B cell (primary cell): Measurements from ENCODE around the gene ADAMTS18. TPM values are rescaled to one million over a fixed set of nuclear protein-coding genes. Genes with fewer than 3 reads are reported as not detected.

Experiments used
- ATAC-seq: fragments of 200-7000 bp; cut with Tn5 transposase; one replicate; pipeline ENCODE4 v1.10.0; 2021; ENCODE audit warnings: low read depth, mild to moderate bottlenecking, moderate number of reproducible peaks, moderate library complexity
- CTCF ChIA-PET: fragments of 350-600 bp; sonication (Branson Sonifier 250); formaldehyde crosslinking; loops from one replicate; lab custom pipeline; 2021; ENCODE audit warnings: antibody characterized with exemption, inconsistent platforms; lab: Charles Lee
- POLR2A ChIA-PET: fragments of 350-600 bp; sonication (Branson Sonifier 250); formaldehyde crosslinking; loops from one replicate; lab custom pipeline; 2021; ENCODE audit warnings: antibody characterized with exemption; lab: Charles Lee
- DNase-seq: peaks from one replicate; pipeline ENCODE4 v3.0.0; 2013
- H2AFZ ChIP-seq: 2 replicates; pipeline ENCODE4 v1.6.1; 2012; ENCODE audit warnings: mild to moderate bottlenecking, low read depth, low read length; ENCODE audit not compliant: insufficient read depth, poor library complexity, severe bottlenecking
- H3K27ac ChIP-seq, 2 donors: 1 replicate in 1 of 2; 2 replicates in 1 of 2; pipeline ENCODE4 v1.5.1; 2012 to 2013; ENCODE audit warnings: low read length in 2 of 2, mild to moderate bottlenecking in 2 of 2, moderate library complexity in 1 of 2
- H3K27me3 ChIP-seq, 4 experiments: fragments of 200-600 bp in 1 of 4; sonication (generic) in 1 of 4; replicated peaks in 1 of 4; 1 replicate in 2 of 4; 2 replicates in 2 of 4; pipeline versions ENCODE4 v1.6.1 to v1.7.0; 2013 to 2016; ENCODE audit warnings: low read length in 3 of 4, mild to moderate bottlenecking in 2 of 4, mixed read lengths in 1 of 4, moderate library complexity in 1 of 4; ENCODE audit not compliant: insufficient read depth in 4 of 4, control insufficient read depth in 3 of 4; ENCODE audit errors: control extremely low read depth in 1 of 4
- H3K36me3 ChIP-seq, 2 experiments: replicated peaks in 1 of 2; 1 replicate in 1 of 2; 2 replicates in 1 of 2; pipeline versions ENCODE4 v1.6.1 to v1.7.1; 2013; ENCODE audit warnings: low read length in 1 of 2; ENCODE audit not compliant: insufficient read depth in 2 of 2, control insufficient read depth in 1 of 2; ENCODE audit errors: control extremely low read depth in 1 of 2, extremely low read depth in 1 of 2
- H3K4me1 ChIP-seq, 2 donors: fragments of 200-600 bp in 1 of 2; sonication (generic) in 1 of 2; 1 replicate in 1 of 2; 2 replicates in 1 of 2; pipeline versions ENCODE4 v1.5.1 to v1.6.1; 2013 to 2017; ENCODE audit warnings: low read length in 2 of 2; ENCODE audit not compliant: control insufficient read depth in 2 of 2, insufficient read depth in 2 of 2
- H3K4me2 ChIP-seq: replicated peaks from 2 replicates; pipeline ENCODE3; 2012; ENCODE audit warnings: mild to moderate bottlenecking, low read depth, low read length; ENCODE audit not compliant: poor library complexity, severe bottlenecking
- H3K4me3 ChIP-seq, 5 experiments: fragments of 200-600 bp in 1 of 5; sonication (generic) in 1 of 5; 1 replicate in 3 of 5; 2 replicates in 2 of 5; pipeline versions ENCODE4 v1.5.1 to v1.7.0; 2011 to 2016; ENCODE audit warnings: low read length in 4 of 5, mild to moderate bottlenecking in 4 of 5, low read depth in 2 of 5, control low read depth in 1 of 5, moderate library complexity in 1 of 5; ENCODE audit not compliant: insufficient read depth in 1 of 5; ENCODE audit errors: control extremely low read depth in 1 of 5, extremely low read depth in 1 of 5
- H3K79me2 ChIP-seq: fragments of 200-600 bp; sonication (generic); one replicate; pipeline ENCODE4 v1.6.0; 2016; ENCODE audit warnings: low read length; ENCODE audit not compliant: control insufficient read depth, insufficient read depth
- H3K9ac ChIP-seq: fragments of 200-600 bp; sonication (generic); 2 replicates; pipeline ENCODE4 v1.6.1; 2017; ENCODE audit warnings: mild to moderate bottlenecking, low read length, moderate library complexity
- H3K9me3 ChIP-seq, 3 donors: one replicate each; pipeline versions ENCODE4 v1.6.1 to v1.7.1; 2013; ENCODE audit warnings: low read length in 2 of 3; ENCODE audit not compliant: control insufficient read depth in 2 of 3, insufficient read depth in 1 of 3; ENCODE audit errors: control extremely low read depth in 1 of 3
- H4K20me1 ChIP-seq: 2 replicates; pipeline ENCODE4 v1.6.0; 2012; ENCODE audit warnings: mild to moderate bottlenecking, low read length; ENCODE audit not compliant: insufficient read depth, control insufficient read depth, poor library complexity, severe bottlenecking
- H3K27ac Mint-ChIP-seq: one replicate; pipeline ENCODE4 v1.8.0; 2021; ENCODE audit warnings: mixed read lengths
- H3K27me3 Mint-ChIP-seq: one replicate; pipeline ENCODE4 v1.8.0; 2021; ENCODE audit warnings: mixed read lengths
- H3K4me1 Mint-ChIP-seq: one replicate; pipeline ENCODE4 v1.8.0; 2021; ENCODE audit warnings: mixed read lengths
- H3K4me3 Mint-ChIP-seq: one replicate; pipeline ENCODE4 v1.8.0; 2021; ENCODE audit warnings: mixed read lengths
- H3K9me3 Mint-ChIP-seq: one replicate; pipeline ENCODE4 v1.8.0; 2022; ENCODE audit warnings: mixed read lengths; ENCODE audit not compliant: insufficient read depth
- EZH2 ChIP-seq: IDR thresholded peaks from 2 replicates; pipeline ENCODE4 v1.6.1; 2012; ENCODE audit warnings: borderline replicate concordance, low read depth, mild to moderate bottlenecking, moderate library complexity, low read length; ENCODE audit not compliant: insufficient read depth, poor library complexity, severe bottlenecking
- WGBS: methylation state at CpG from one replicate; pipeline ENCODE4 v1.1.5; 2013; ENCODE audit warnings: missing lambda C conversion rate; ENCODE audit not compliant: insufficient coverage; 5-methylcytosine and 5-hydroxymethylcytosine counted together
- intact Hi-C: fragments of 100-400 bp; cut with micrococcal nuclease; formaldehyde crosslinking; loops from one replicate; pipeline ENCODE4 v1.10.0; 2022
- polyA plus RNA-seq: library from polyadenylated mRNA; depleted of rRNA; stranded (reverse); fragments of >200 nt; gene quantifications from 2 replicates; pipeline ENCODE4 v1.2.3, GENCODE V29; 2012
- total RNA-seq, 2 donors: library from RNA; stranded (reverse); fragments of 120-200 nt in 1 of 2; gene quantifications; 1 replicate in 1 of 2; 2 replicates in 1 of 2; pipeline versions ENCODE4 v1.2.3 to v1.2.4, GENCODE V29; 2013 to 2022
- TF ChIP-seq, protein P1 (sequence below): fragments of 200-600 bp; IDR thresholded peaks from one replicate; pipeline ENCODE4 v1.8.0; 2022; ENCODE audit warnings: antibody characterized with exemption, mild to moderate bottlenecking

ADAMTS18 gene
- total and polyA plus RNA-seq, 2 donors (not counting 1 experiment from before 2014, with no cell fraction given), result not detected

- Histone ChIP-seq H3K27ac (no peak overlapping the region), H3K79me2 (no peaks in the 10 kb centered on the region), H3K4me2 (no peak overlapping the region), H3K9me3 (peaks cover 0 to 2% (median 0%) of the 10 kb centered on the region in 3 donors), H4K20me1 (no peaks in the 10 kb centered on the region), H3K9ac (no peak overlapping the region), H3K27me3 (peaks cover 0 to 3% (median 0%) of the 10 kb centered on the region in 4 experiments), H3K4me3 (no peak overlapping the region), H2AFZ (no peak overlapping the region), H3K4me1 (no peaks in the 10 kb centered on the region), H3K36me3 (no peaks in the 10 kb centered on the region)
- intact Hi-C loops, result no loop called here
- TF ChIP-seq, protein P1, sequence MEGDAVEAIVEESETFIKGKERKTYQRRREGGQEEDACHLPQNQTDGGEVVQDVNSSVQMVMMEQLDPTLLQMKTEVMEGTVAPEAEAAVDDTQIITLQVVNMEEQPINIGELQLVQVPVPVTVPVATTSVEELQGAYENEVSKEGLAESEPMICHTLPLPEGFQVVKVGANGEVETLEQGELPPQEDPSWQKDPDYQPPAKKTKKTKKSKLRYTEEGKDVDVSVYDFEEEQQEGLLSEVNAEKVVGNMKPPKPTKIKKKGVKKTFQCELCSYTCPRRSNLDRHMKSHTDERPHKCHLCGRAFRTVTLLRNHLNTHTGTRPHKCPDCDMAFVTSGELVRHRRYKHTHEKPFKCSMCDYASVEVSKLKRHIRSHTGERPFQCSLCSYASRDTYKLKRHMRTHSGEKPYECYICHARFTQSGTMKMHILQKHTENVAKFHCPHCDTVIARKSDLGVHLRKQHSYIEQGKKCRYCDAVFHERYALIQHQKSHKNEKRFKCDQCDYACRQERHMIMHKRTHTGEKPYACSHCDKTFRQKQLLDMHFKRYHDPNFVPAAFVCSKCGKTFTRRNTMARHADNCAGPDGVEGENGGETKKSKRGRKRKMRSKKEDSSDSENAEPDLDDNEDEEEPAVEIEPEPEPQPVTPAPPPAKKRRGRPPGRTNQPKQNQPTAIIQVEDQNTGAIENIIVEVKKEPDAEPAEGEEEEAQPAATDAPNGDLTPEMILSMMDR, result no peak
- TF ChIP-seq EZH2, result no peak
- Mint-ChIP-seq H3K4me1 (no peaks in the 10 kb centered on the region), H3K4me3 (no peak overlapping the region), H3K27me3 (peaks cover 25% of the 10 kb centered on the region), H3K9me3 (no peaks in the 10 kb centered on the region), H3K27ac (no peak overlapping the region)
- no CpG with 5 or more reads among the region's 2 CpGs for WGBS
- ATAC-seq, result no peak
- no peak for DNase-seq
- ChIA-PET POLR2A (no interaction called here), CTCF (no interaction called here)
Measured at GRCh38 chr16:77445324-77445723, 10.5 kb upstream of the ADAMTS18 start.

DNA sequence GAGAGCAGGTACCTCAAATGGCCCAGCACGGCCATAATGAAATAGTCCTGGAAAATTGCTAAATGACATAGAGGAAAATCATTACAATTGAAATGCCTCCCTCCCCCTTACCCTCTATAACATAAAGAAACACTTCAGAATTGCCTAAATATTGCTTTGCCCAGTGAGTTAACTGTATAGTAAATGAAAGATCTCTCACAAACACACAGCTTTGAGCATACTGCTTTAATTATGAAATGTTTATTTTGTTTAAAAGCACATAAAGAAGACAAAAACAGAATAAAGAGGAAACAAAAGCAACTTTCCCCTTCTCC, 9.3 kb upstream of the ADAMTS18 start:
- intact Hi-C loops, result no loop called here
- Histone ChIP-seq H2AFZ (no peak overlapping the region), H3K79me2 (no peaks in the 10 kb centered on the region), H3K9ac (no peak overlapping the region), H3K9me3 (peaks cover 0 to 2% (median 0%) of the 10 kb centered on the region in 3 donors), H3K27me3 (peaks cover 0 to 3% (median 0%) of the 10 kb centered on the region in 4 experiments), H4K20me1 (no peaks in the 10 kb centered on the region), H3K4me3 (no peak overlapping the region), H3K4me2 (no peak overlapping the region), H3K27ac (no peak overlapping the region), H3K36me3 (no peaks in the 10 kb centered on the region), H3K4me1 (no peaks in the 10 kb centered on the region)
- DNase-seq, result no peak
- ChIA-PET CTCF (no interaction called here), POLR2A (no interaction called here)
- ATAC-seq, result no peak
- H3K4me1 Mint-ChIP-seq, result no peaks in the 10 kb centered on the region
- H3K27me3 Mint-ChIP-seq, result peaks cover 19% of the 10 kb centered on the region
- no peaks in the 10 kb centered on the region for H3K9me3 Mint-ChIP-seq
- no peak for TF ChIP-seq EZH2
- TF ChIP-seq, protein P1, result no peak
- WGBS, result no CpG with 5 or more reads among the region's 1 CpG
- no peak overlapping the region for H3K27ac Mint-ChIP-seq
- no peak overlapping the region for H3K4me3 Mint-ChIP-seq
